ENCODE results near the gene RAVER2.

DNA sequence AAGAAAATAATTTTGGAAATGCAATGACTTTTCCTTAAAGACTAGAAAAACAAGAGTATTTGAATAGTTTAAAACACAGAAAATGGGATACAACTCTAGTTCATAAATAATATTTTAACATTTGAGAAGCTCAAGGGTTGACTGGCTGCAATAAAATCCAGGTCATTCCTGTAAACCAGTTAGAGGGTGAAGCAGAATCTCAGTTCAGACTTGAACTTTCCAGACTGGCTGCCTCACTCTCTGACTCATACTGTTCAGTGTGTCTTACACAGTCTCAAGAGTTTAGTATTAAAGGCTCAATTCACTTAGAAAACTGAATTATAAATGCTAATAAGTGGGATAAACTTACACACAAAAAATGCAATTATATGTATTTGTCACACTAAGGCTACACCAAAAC lies 89.9 kb downstream of the RAVER2 start:
- TF ChIP-seq, protein P1, sequence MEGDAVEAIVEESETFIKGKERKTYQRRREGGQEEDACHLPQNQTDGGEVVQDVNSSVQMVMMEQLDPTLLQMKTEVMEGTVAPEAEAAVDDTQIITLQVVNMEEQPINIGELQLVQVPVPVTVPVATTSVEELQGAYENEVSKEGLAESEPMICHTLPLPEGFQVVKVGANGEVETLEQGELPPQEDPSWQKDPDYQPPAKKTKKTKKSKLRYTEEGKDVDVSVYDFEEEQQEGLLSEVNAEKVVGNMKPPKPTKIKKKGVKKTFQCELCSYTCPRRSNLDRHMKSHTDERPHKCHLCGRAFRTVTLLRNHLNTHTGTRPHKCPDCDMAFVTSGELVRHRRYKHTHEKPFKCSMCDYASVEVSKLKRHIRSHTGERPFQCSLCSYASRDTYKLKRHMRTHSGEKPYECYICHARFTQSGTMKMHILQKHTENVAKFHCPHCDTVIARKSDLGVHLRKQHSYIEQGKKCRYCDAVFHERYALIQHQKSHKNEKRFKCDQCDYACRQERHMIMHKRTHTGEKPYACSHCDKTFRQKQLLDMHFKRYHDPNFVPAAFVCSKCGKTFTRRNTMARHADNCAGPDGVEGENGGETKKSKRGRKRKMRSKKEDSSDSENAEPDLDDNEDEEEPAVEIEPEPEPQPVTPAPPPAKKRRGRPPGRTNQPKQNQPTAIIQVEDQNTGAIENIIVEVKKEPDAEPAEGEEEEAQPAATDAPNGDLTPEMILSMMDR (conservative IDR thresholded peaks at IDR 0.05; ENCODE audit: low read depth, low read length) = no peak
- no peak for TF ChIP-seq EZH2 (IDR thresholded peaks at IDR 0.05; ENCODE audit: low read length, unreplicated experiment)
